HG03565 (cell line): ENCODE results near the gene CDKAL1.
"Not testable (repeated sequence)": the region's sequence is repeated elsewhere in the genome, so short reads cannot be mapped to it uniquely, and the experiment has no call there.

Experiments
- ATAC-seq: cut with Tn5 transposase; IDR thresholded peaks from one replicate; pipeline ENCODE4 v1.9.1; 2021; ENCODE audit warnings: mild to moderate bottlenecking, moderate library complexity; ENCODE audit not compliant: unreplicated experiment

CDKAL1 gene

DNA sequence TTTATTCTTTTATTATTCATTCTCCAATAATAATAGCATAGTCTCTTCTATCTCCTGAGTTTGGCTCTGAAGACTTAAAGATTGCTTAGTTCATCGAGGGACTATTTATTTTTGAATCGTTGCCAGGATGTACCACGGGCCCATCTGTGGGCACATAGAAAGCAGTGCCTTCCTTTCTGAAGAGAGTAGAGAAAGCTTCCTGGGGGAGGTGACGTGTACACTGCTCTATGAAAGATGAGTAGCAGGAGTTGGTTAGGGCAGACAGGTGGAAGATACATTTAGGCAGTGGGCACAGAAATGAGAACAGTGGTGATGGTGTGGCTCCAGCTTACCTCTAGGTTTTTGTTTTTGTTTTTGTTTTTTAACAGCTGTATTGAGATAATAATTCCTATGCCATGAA is 98.4 kb downstream of the CDKAL1 start:
- ATAC-seq = no peak

- no peak for ATAC-seq
Observed at GRCh38 chr6:20633566-20634340, 99.5 kb downstream of the CDKAL1 start.

GRCh38 chr6:20639161-20639560 is 104.9 kb downstream of the CDKAL1 start:
- no peak for ATAC-seq

- no peak for ATAC-seq
Observed at GRCh38 chr6:20640181-20640580, 105.9 kb downstream of the CDKAL1 start.

GRCh38 chr6:20642441-20642840 is 108.2 kb downstream of the CDKAL1 start:
- no peak for ATAC-seq

DNA sequence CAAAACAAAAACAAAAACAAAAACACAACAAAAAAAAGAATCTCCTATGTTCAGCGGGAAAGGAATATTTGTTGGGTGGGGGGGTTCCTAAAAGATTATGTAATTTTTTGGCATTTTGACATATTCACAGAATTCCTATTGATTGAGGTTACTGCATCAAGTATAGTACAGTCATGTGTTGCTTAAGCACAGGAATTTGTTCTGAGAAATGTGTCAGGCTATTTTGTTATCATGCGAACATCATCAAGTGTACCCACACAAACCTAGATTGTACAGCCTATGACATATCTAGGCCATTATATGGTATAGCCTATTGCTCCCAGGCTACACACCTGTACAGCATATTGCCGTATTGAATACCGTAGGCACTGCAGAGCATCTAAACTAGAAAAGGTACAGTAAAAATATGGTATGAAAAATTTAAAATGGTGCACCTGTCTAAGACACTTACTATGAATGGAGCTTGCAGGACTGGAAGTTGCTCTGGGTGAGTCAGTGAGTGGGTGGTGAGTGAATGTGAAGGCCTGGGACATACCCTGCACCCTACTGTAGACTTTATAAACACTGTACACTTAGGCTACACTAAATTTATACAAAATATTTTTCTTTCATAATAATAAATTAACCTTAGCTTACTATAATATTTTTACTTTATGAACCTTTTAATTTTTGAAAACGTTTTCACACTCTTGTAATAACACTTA is 110.6 kb downstream of the CDKAL1 start:
- no peak for ATAC-seq

- ATAC-seq = not testable (repeated sequence)
Observed at GRCh38 chr6:20645572-20645971, 111.3 kb downstream of the CDKAL1 start.

- no peak for ATAC-seq
Observed at GRCh38 chr6:20647585-20647984, 113.3 kb downstream of the CDKAL1 start.

GRCh38 chr6:20649696-20650470 is 115.6 kb downstream of the CDKAL1 start:
- not testable (repeated sequence) for ATAC-seq

DNA sequence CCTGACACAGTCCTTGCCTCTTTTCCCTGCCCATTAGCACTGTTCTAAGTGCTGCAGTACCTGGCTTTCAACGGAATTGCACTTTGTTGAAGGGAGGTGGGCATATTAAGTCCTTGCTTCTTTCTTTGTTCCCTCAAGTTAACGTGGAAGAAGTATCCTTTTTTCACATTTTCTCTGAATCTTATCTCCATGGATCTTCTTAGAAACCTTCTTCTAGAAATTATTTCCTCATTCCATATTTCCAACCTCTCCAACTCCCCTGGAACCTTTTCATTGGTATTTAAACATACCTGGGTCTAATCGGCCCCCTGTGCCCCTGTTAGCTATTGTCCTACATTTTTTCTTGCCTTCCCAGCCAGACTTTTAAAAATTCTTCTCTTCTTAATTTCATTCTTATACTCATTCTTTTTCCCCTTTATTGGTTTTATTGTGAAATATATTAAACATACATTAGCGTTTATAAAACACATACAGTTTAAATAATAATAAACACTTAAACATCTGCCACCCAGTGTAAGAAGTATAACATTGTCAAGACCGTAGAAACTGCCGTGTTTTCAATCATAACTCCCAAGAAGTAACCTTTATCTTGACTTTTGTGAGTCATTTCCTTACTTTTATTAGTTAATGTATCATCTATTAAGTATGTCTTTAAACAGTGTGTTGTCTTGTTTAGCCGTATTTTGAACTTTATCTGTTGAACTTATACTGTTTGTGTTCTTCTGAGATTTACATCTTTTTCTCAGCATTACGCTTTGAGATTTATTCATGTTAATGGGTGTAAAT is 118.2 kb downstream of the CDKAL1 start:
- ATAC-seq = no peak

DNA sequence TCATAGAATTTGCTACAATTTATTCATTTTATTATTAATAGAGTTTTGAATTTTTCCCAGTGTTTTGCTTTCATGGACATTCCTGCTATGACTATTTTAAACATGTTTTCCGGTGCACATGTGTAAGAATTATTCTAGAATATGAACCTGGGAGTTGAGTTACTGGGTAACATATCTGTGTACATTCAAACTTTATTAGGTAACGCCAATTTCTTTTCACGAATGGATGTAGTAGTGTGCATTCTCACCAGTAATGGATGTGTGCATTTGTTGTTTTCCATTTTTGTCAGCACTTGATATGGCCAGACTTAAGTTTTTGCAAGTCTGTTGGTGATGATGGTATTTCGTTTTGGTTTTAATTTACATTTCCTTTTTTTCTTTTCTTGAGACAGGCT is 118.8 kb downstream of the CDKAL1 start:
- ATAC-seq = no peak

DNA sequence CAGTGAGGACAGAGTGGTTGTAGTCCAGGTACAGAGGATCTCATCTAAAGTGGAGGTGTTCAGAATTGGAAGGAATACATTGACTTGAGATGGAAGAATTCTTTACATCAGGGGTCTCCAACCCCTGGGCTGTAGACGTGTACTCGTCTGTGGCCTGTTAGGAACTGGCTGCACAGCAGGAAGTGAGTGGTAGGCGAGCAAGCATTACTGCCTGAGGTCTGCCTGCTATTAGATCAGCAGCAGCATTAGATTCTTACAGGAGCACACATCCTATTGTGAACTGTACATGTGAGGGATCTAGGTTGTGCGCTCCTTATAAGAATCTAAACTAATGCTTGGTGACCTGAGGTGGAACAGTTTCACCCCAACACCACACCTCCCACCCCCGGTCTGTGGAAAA is 121.1 kb downstream of the CDKAL1 start:
- no peak for ATAC-seq

GRCh38 chr6:20657274-20657800 is 123.1 kb downstream of the CDKAL1 start:
- no peak for ATAC-seq

DNA sequence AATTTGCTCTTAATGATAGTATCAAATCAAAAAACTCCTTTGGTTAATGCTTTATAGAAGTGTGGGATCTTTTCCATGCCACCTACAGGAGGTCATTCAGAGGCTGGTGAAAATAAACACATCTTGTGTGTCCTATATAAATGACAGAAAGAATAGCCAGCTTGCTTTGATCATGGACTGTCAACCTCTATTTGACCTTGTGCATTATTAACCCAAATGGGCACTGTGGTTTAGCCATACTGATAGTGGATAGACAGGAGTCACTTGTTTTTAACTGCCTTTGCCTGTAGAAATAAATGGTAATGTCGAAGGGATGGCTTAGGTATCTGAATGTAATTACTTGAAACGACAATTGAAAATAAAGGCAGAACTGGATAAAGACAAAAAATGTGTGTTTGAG is 123.8 kb downstream of the CDKAL1 start:
- ATAC-seq = no peak

DNA sequence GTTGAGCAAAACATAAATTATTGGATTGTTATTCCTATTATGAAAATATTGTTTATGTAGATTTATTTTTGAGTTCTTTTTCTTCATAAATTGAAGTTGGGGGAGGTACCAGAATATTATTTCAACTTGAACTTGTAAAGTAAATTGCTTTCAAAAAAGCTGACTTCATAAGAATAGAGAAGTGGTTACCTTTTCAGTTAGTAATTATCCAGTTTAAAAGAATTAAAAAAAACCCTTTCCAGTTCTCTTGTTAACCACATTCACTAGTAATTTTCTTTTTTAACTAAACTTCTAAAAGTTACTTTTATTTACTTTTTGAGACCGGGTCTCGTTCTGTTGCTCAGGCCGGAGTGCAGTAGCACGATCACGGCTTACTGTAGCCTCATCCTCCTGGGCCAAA is 124.3 kb downstream of the CDKAL1 start:
- no peak for ATAC-seq

GRCh38 chr6:20660534-20660933 is 126.3 kb downstream of the CDKAL1 start:
- no peak for ATAC-seq

GRCh38 chr6:20661721-20662120 is 127.5 kb downstream of the CDKAL1 start:
- no peak for ATAC-seq

DNA sequence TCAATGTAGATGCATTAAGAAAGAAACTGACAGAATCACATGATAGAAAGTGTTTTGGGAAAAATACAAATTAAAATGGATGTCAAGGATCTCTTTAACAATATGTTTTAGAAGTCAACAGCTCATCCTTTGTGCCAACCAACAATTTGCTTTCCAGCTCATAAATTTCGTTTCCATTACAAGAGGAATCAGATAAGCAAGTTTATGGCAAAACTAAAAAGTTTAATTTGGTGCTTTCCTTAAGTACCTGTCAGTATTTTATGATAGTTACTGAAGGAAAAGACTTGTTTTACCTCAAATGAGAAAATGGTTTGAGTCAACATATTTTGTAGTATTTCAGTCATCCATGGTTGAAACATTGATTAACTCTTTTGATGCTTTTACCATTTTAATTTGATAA is 130.0 kb downstream of the CDKAL1 start:
- ATAC-seq = no peak

DNA sequence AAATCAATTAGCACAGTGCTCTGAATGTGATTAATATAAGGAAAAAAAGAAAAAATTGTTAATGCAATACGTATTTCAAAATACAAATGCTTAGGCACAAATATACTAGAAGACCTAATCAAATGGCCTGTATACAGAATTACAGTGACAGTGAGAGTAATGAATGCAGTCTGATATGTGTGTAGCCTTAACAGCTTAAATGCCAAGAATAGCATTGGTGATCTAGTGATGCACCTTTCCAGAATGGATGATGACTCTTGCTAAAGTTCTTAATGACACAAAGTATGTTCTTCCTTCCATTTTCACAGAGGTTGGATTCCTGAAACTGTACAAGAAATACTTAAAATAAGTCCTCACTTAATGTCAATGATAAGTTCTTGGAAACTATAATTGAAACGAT is 131.0 kb downstream of the CDKAL1 start:
- no peak for ATAC-seq

DNA sequence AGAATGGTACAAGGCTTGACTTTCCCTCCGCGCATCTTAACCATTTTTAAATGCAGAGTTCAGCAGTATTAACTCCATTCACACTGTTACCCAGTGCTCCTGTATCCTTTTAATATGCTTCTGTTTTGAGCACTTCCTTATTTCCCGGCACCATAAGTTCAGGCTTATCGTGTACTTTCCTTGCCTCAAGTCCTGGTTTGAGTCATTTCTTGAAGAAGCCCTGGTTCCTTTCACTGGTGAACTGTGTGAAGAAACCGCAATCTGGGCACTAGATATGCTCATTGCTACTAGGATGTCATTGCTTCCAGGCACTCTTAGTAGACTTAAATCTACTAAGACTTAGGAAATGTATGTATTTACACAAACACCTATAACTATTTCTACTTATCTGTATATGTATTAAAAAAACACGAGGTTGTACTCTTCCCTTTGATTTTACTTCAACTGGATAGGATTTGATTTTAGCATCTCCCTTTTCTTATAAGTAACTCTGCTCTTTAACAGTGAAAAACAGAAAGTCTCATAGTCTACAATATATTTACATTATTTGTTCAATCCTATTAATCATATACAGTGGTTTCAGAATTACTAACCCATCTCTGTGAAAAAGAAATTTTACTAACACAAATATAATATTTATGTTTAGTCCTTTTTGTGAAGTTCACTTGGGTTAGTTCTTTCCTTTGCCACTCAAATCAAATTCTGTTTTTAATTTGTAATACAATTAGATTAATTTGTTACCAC is 135.5 kb downstream of the CDKAL1 start:
- ATAC-seq = peak; percentile 90
